Measurements from ENCODE around the gene RTN4RL2. TPM values are rescaled to one million over a fixed set of nuclear protein-coding genes. Genes with fewer than 3 reads are reported as not detected.

The RTN4RL2 gene
- total RNA-seq, 1 donor from 2014 or later = 3.2 TPM

DNA sequence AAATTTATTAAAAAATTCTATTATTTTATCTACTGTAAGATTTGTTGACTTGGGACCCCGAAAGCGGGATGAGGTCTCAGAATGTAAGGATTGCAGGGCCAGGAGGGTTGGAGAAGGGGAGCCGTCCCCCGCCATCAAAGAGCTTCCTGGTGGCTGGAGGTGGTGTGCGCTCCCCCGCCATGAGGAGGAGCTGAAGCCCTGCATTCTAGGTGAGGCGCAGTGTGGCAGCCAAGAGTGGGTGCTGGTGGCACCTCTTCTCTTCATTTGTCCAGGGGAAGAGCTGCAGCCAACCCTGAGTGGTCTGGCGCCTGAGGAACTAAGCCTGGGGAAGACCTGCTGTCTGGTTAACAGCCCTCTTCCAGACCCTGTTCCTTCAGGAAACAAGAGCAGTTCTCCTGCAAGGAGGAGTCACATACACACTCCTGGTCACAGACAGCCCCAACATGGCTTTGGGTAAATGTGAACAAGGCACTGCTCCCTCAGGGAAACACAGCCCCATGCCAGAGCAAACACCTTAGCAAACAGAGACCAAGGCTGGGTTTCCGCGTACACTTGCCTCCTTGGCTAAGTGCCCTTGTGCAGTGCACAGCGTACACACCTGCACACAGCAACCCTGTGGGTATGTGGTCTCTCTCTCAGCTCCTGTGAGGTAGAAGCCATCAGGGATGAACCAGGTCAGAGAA, 17.3 kb downstream of the RTN4RL2 start:
- H3K27me3 ChIP-seq = peaks cover 4% of the 10 kb centered on the region
- H3K27ac ChIP-seq = no peak overlapping the region
- H3K4me3 ChIP-seq = no peak overlapping the region
- H3K36me3 ChIP-seq = no peaks in the 10 kb centered on the region
- H3K9me3 ChIP-seq = no peaks in the 10 kb centered on the region
- TF ChIP-seq, protein P1, sequence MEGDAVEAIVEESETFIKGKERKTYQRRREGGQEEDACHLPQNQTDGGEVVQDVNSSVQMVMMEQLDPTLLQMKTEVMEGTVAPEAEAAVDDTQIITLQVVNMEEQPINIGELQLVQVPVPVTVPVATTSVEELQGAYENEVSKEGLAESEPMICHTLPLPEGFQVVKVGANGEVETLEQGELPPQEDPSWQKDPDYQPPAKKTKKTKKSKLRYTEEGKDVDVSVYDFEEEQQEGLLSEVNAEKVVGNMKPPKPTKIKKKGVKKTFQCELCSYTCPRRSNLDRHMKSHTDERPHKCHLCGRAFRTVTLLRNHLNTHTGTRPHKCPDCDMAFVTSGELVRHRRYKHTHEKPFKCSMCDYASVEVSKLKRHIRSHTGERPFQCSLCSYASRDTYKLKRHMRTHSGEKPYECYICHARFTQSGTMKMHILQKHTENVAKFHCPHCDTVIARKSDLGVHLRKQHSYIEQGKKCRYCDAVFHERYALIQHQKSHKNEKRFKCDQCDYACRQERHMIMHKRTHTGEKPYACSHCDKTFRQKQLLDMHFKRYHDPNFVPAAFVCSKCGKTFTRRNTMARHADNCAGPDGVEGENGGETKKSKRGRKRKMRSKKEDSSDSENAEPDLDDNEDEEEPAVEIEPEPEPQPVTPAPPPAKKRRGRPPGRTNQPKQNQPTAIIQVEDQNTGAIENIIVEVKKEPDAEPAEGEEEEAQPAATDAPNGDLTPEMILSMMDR (IDR thresholded peaks at IDR 0.05) = no peak
- intact Hi-C loops (cut with DNase I) = no loop called here
- DNase-seq = peak; percentile 69
- peaks cover 16% of the 10 kb centered on the region for H3K4me1 ChIP-seq
- peak; percentile 52 for ATAC-seq

DNA sequence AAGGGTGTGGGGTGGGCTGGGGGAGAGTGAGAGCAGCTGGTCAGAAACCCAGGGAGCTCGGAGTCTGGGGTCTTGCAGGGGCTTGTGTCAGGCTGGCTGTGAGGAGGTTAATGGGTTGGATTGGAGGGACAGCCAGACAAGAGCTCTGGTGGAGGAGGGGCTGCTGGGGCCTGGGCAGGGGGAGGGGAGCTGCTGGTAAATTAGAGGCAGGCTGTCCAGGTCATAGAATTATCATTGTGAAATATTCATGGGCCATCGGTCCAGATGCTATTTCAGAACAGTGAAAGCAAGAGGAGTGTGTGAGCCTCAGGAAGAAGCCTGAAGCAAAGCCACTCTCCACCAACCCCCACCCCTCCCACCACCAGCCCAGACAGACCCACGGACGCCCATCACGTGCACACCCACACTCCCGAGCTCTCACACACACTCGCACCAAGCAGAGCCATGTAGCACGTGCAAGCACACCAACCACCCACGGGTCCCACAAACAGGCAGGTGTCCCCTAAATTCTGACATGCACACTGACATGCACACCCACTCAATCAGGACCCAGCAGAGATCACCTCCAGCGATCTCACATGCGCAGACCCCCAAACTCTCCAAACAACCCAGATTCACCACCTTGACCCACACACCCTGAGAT, 18.8 kb downstream of the RTN4RL2 start:
- TF ChIP-seq, protein P1 (IDR thresholded peaks at IDR 0.05) = no peak
- Histone ChIP-seq H3K27ac (no peak overlapping the region), H3K4me3 (no peak overlapping the region), H3K9me3 (no peaks in the 10 kb centered on the region), H3K27me3 (peaks cover 9% of the 10 kb centered on the region), H3K4me1 (peaks cover 22% of the 10 kb centered on the region), H3K36me3 (peaks cover 3% of the 10 kb centered on the region)
- ATAC-seq (no peak), DNase-seq (no peak)
- intact Hi-C loops (cut with DNase I) = no loop called here

DNA sequence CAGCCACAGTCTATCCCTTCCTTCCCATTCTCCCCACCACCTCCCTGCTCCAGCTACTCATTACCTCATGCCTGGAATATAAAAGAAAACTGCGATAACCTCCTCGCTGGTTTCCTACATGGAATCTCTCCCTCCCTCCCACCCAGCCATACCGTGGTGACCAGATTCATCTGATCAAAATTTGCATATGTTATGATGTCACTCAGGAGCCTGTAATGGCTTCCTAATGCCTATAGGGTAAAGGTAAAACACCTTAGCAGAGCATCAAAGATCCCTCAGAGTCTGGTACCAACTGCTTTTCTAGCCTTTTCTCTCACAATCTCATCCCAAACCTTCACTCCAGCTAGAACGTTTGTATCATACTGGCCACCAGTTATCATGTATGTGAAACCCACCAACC, 19.6 kb downstream of the RTN4RL2 start:
- no peak for DNase-seq

DNA sequence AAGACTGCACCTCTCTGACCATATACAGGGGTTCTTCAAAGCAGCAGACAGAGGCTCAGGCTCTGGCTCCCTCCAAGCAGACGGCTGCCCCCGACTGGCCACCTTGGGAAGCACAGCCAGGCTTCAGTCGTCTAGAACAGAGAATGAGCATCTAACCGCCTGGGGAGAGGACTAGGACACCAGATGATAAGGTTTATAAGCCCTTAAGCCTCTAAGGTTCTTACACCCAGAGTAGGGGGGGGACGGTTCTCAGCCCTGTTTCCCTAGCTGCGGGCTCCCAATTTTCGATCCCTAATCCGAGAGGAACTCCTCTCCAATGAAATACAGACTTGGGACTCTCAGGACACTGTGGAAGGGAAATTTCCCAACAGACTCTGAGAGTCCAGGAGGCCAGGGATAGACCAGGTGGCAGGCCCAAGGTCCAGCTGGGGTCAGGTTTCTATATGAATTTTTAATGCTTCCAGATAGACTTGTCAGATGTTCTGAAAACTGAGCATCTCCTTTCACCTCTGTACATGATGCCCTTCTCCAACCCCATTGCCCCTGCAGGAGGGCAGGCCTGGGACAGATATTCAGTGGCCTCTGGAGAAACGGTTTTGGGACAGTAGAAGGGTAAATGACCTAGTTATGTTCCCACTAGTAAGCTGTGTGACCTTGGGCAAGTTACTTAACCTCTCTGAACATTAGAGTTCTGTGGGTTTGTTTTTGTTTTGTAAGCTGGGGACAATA, 20.2 kb downstream of the RTN4RL2 start:
- intact Hi-C loops (cut with DNase I) = no loop called here
- peak; percentile 87 for DNase-seq
- TF ChIP-seq, protein P1 (IDR thresholded peaks at IDR 0.05) = peak; percentile 74
- Histone ChIP-seq H3K27ac (no peak overlapping the region), H3K27me3 (peaks cover 9% of the 10 kb centered on the region), H3K36me3 (peaks cover 14% of the 10 kb centered on the region), H3K4me1 (peaks cover 21% of the 10 kb centered on the region), H3K4me3 (no peak overlapping the region), H3K9me3 (no peaks in the 10 kb centered on the region)
- peak; percentile 59 for ATAC-seq

More for the DNA sequence above, 19.6 kb downstream of the RTN4RL2 start:
- Histone ChIP-seq H3K27ac (no peak overlapping the region), H3K36me3 (peaks cover 7% of the 10 kb centered on the region), H3K4me1 (peaks cover 22% of the 10 kb centered on the region), H3K9me3 (no peaks in the 10 kb centered on the region), H3K4me3 (no peak overlapping the region), H3K27me3 (peaks cover 9% of the 10 kb centered on the region)
- intact Hi-C loops (cut with DNase I) = no loop called here
- ATAC-seq = no peak
- TF ChIP-seq, protein P1 (IDR thresholded peaks at IDR 0.05) = no peak

DNA sequence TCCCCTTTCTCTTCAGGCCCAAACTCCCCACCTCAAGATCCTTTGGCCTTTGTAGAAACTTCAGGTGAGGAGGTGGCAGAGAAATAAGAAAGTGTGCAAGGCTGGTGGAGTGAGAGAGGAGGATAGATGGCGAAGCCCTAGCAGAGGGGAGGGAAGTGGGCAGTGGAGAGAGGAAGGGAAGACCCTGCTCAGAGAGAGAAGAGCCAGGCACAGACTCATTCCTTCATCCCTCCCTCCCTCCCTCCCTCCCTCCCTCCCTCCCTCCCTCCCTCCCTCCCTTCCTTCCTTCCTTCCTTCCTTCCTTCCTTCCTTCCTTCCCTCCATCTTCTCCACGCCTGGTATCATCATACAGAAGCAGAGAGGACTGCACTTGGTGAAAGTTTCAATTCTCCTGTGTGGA, 21.0 kb downstream of the RTN4RL2 start:
- Histone ChIP-seq H3K4me1 (peaks cover 16% of the 10 kb centered on the region), H3K27me3 (peaks cover 9% of the 10 kb centered on the region)
- no peak for ATAC-seq

More for the DNA sequence above, 21.0 kb downstream of the RTN4RL2 start:
- TF ChIP-seq, protein P1 (IDR thresholded peaks at IDR 0.05) = no peak
- Histone ChIP-seq H3K4me3 (no peak overlapping the region), H3K36me3 (peaks cover 14% of the 10 kb centered on the region), H3K27ac (no peak overlapping the region), H3K9me3 (no peaks in the 10 kb centered on the region)
- no peak for DNase-seq
- intact Hi-C loops (cut with DNase I) = no loop called here

Data from upper lobe of right lung (tissue), 1 donor.